RPMI7951 (cell line): ENCODE measurements around the gene CCL17. TPM values are rescaled to one million over a fixed set of nuclear protein-coding genes. Genes with fewer than 3 reads are reported as not detected.
A peak's percentile ranks its signal among the peaks of the same experiment; 100 is the strongest.
"Not testable (repeated sequence)": the region's sequence is repeated elsewhere in the genome, so short reads cannot be mapped to it uniquely, and the experiment has no call there.

ENCODE experiments used
- DNase-seq: peaks from one replicate; pipeline ENCODE4 v3.0.0-alpha.2; 2012; ENCODE audit warnings: low read depth
- total RNA-seq: library from RNA; depleted of rRNA; stranded (reverse); fragments of >200 nt; shearing (Covaris generic); gene quantifications from 2 replicates; pipeline ENCODE4 v1.2.3, GENCODE V29; 2014

CCL17 gene
- total RNA-seq, 1 experiment from 2014 or later, result not detected

- DNase-seq, result no peak
These were observed 9.5 kb upstream of the CCL17 start for GRCh38 chr16:57395026-57395425.

GRCh38 chr16:57396786-57397185 is 7.8 kb upstream of the CCL17 start:
- no peak for DNase-seq

GRCh38 chr16:57397493-57397892 is 7.1 kb upstream of the CCL17 start:
- DNase-seq, result not testable (repeated sequence)

GRCh38 chr16:57401943-57402640 is 2.5 kb upstream of the CCL17 start:
- DNase-seq, result no peak

- no peak for DNase-seq
These were observed 530 bp downstream of the CCL17 start for GRCh38 chr16:57405097-57405496.

GRCh38 chr16:57406881-57407280 is 2.3 kb downstream of the CCL17 start:
- DNase-seq, result no peak

GRCh38 chr16:57407521-57408353 is 3.2 kb downstream of the CCL17 start:
- DNase-seq, result no peak

- no peak for DNase-seq
These were observed 4.5 kb downstream of the CCL17 start for GRCh38 chr16:57409065-57409464.

- peak; percentile 21 for DNase-seq
These were observed 5.5 kb downstream of the CCL17 start for GRCh38 chr16:57409870-57410587.

GRCh38 chr16:57411362-57411976 is 6.9 kb downstream of the CCL17 start:
- no peak for DNase-seq

- no peak for DNase-seq
These were observed 8.0 kb downstream of the CCL17 start for GRCh38 chr16:57412584-57412983.

GRCh38 chr16:57413301-57413730 is 8.7 kb downstream of the CCL17 start:
- no peak for DNase-seq

- no peak for DNase-seq
These were observed 9.2 kb downstream of the CCL17 start for GRCh38 chr16:57413733-57414132.

GRCh38 chr16:57416084-57416483 is 11.5 kb downstream of the CCL17 start:
- no peak for DNase-seq

GRCh38 chr16:57419506-57419905 is 14.9 kb downstream of the CCL17 start:
- DNase-seq, result no peak

- DNase-seq, result peak; percentile 74
These were observed 17.7 kb downstream of the CCL17 start for GRCh38 chr16:57422026-57422944.

- DNase-seq, result no peak
These were observed 18.6 kb downstream of the CCL17 start for GRCh38 chr16:57423152-57423551.

GRCh38 chr16:57424583-57424982 is 20.0 kb downstream of the CCL17 start:
- no peak for DNase-seq

GRCh38 chr16:57426356-57426755 is 21.8 kb downstream of the CCL17 start:
- DNase-seq, result no peak

GRCh38 chr16:57427307-57427706 is 22.7 kb downstream of the CCL17 start:
- DNase-seq, result no peak

GRCh38 chr16:57427824-57428223 is 23.3 kb downstream of the CCL17 start:
- DNase-seq, result no peak
